HCT116 (cell line): ENCODE measurements around the gene LASP1.

ENCODE experiments used
- POLR2A ChIP-seq: IDR thresholded peaks from 2 replicates; pipeline ENCODE4 v1.7.0; 2011; ENCODE audit warnings: borderline replicate concordance; ENCODE audit not compliant: insufficient read depth, insufficient read length; ENCODE audit errors: extremely low read depth
- SIN3A ChIP-seq: IDR thresholded peaks from 2 replicates; pipeline ENCODE4 v1.6.1; 2012; ENCODE audit warnings: low read depth
- SP1 ChIP-seq: IDR thresholded peaks from 2 replicates; pipeline ENCODE4 v1.6.1; 2012; ENCODE audit warnings: low read depth
- TF ChIP-seq, protein P1 (sequence below), 3 experiments: fragments of 200-600 bp in 1 of 3; sonication (generic) in 1 of 3; IDR thresholded peaks in 2 of 3; conservative IDR thresholded peaks in 1 of 3; 2 replicates each; pipeline ENCODE4 v1.5.1; 2012 to 2017; ENCODE audit warnings: low read depth in 2 of 3, low read length in 2 of 3, antibody characterized with exemption in 1 of 3, borderline replicate concordance in 1 of 3, control low read depth in 1 of 3, mild to moderate bottlenecking in 1 of 3, mixed read lengths in 1 of 3, mixed run types in 1 of 3, moderate library complexity in 1 of 3; ENCODE audit not compliant: insufficient read depth in 1 of 3
- TF ChIP-seq, protein P2 (sequence below): IDR thresholded peaks from 2 replicates; pipeline ENCODE4 v1.6.1; 2012

DNA sequence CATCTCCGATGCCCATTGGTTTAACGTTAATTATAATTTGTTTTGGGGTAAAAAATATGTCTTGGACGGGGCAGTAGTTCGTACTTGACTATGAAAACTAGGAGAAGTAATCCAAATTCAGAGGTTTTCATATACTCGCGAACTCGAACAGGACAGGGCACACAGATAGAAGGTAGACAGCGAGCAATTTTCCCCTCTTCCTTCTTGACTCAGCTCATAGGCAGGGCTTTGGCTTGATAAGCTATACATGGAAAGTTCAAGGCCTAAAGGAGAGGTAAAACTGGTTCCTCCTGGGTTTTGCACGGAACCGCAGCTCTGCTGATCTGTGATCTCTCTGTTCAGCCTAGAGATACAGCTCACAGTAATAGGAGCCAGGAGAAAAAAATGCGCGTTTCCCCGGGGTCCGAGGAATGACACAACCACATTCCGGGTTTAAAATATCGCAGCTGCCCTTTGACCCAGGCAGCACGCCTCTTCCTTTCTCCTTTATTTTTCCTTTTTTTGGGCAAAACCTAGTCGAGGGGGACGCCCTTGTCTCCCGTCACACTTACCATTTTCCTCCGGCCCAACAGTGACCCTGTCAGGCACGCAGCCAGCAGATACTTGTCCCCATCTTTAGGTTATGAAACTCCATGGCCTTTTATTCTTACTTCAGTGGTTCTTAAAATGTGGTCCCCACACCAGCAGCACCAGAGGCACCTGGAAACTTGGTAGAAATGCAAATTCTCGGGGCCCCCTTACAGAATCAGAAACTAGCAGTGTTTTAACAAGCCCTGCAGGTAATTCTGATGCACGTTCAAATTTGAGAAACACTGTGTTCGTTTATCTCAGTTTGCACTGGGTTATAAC, 1.7 kb upstream of the LASP1 start:
- TF ChIP-seq SP1 (no peak), POLR2A (no peak), SIN3A (no peak)
- TF ChIP-seq, protein P1, sequence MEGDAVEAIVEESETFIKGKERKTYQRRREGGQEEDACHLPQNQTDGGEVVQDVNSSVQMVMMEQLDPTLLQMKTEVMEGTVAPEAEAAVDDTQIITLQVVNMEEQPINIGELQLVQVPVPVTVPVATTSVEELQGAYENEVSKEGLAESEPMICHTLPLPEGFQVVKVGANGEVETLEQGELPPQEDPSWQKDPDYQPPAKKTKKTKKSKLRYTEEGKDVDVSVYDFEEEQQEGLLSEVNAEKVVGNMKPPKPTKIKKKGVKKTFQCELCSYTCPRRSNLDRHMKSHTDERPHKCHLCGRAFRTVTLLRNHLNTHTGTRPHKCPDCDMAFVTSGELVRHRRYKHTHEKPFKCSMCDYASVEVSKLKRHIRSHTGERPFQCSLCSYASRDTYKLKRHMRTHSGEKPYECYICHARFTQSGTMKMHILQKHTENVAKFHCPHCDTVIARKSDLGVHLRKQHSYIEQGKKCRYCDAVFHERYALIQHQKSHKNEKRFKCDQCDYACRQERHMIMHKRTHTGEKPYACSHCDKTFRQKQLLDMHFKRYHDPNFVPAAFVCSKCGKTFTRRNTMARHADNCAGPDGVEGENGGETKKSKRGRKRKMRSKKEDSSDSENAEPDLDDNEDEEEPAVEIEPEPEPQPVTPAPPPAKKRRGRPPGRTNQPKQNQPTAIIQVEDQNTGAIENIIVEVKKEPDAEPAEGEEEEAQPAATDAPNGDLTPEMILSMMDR (IDR thresholded peaks at IDR 0.05 in 2 of 3, conservative IDR thresholded peaks at IDR 0.05 in 1 of 3; ENCODE audit: borderline replicate concordance in 1 of 3, insufficient read depth in 1 of 3, low read depth in 2 of 3, low read length in 2 of 3): no peak
- TF ChIP-seq, protein P2, sequence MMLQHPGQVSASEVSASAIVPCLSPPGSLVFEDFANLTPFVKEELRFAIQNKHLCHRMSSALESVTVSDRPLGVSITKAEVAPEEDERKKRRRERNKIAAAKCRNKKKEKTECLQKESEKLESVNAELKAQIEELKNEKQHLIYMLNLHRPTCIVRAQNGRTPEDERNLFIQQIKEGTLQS: no peak
